ENCODE measurements around the gene TRMT6.

The TRMT6 gene

GRCh38 chr20:5945963-5946362, 4.4 kb downstream of the TRMT6 start:
- DNase-seq: no peak

GRCh38 chr20:5938456-5939029, 11.8 kb downstream of the TRMT6 start:
- no peak for DNase-seq

- DNase-seq: no peak
Observed at GRCh38 chr20:5936238-5936637, 14.1 kb downstream of the TRMT6 start.

GRCh38 chr20:5935384-5935783, 14.9 kb downstream of the TRMT6 start:
- no peak for DNase-seq

- no peak for DNase-seq
Observed at GRCh38 chr20:5933802-5934436, 16.4 kb downstream of the TRMT6 start.

- no peak for DNase-seq
Observed at GRCh38 chr20:5932796-5933195, 17.5 kb downstream of the TRMT6 start.

GRCh38 chr20:5931411-5931810, 18.9 kb downstream of the TRMT6 start:
- no peak for DNase-seq

- peak; percentile 21 for DNase-seq
Observed at GRCh38 chr20:5928836-5929715, 21.3 kb downstream of the TRMT6 start.

- no peak for DNase-seq
Observed at GRCh38 chr20:5927749-5928462, 22.4 kb downstream of the TRMT6 start.

GRCh38 chr20:5925551-5925950, 24.8 kb downstream of the TRMT6 start:
- no peak for DNase-seq

GRCh38 chr20:5923493-5923892, 26.8 kb downstream of the TRMT6 start:
- no peak for DNase-seq

GRCh38 chr20:5920581-5920980, 29.8 kb downstream of the TRMT6 start:
- DNase-seq: no peak

- DNase-seq: no peak
Observed at GRCh38 chr20:5919626-5920544, 30.4 kb downstream of the TRMT6 start.

- peak; percentile 19 for DNase-seq
Observed at GRCh38 chr20:5918856-5919625, 31.3 kb downstream of the TRMT6 start.

- no peak for DNase-seq
Observed at GRCh38 chr20:5914859-5915258, 35.5 kb downstream of the TRMT6 start.

- DNase-seq: no peak
Observed at GRCh38 chr20:5913166-5913565, 37.2 kb downstream of the TRMT6 start.

GRCh38 chr20:5910186-5910585, 40.1 kb downstream of the TRMT6 start:
- DNase-seq: no peak

- DNase-seq: no peak
Observed at GRCh38 chr20:5908981-5909380, 41.4 kb downstream of the TRMT6 start.

GRCh38 chr20:5900908-5901307, 49.4 kb downstream of the TRMT6 start:
- no peak for DNase-seq

- DNase-seq: no peak
Observed at GRCh38 chr20:5899444-5899843, 50.9 kb downstream of the TRMT6 start.

GRCh38 chr20:5895626-5896025, 54.7 kb downstream of the TRMT6 start:
- no peak for DNase-seq
